GM21526 (cell line): ENCODE data around the gene P2RY2.
"Not testable (repeated sequence)": the region's sequence is repeated elsewhere in the genome, so short reads cannot be mapped to it uniquely, and the experiment has no call there.

Experiments used
- ATAC-seq: cut with Tn5 transposase; IDR thresholded peaks from one replicate; pipeline ENCODE4 v1.9.1; 2021; ENCODE audit warnings: moderate library complexity; ENCODE audit not compliant: unreplicated experiment, low FRiP score

Gene P2RY2

DNA sequence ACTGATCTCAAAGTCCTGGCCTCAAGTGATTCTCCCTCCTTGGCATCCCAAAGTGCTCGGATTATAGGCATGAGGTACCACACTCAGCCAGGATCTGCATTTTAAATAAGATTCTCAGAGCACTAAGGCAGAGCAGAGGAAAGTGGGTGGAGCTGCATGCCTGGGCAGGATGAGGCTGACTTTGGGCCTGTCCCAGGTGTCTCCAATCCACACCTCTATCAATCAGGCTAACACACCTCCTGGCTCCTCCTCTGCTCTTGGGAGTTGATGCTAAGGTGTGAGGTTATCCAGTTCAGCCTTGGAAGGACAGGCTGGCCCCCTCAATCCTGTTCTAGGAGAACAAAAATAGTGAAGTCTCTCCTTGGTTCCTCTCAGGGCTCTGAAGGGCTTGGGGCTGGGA, 30.2 kb upstream of the P2RY2 start:
- ATAC-seq, result no peak

- ATAC-seq, result no peak
These were observed 29.8 kb upstream of the P2RY2 start for GRCh38 chr11:73188301-73188700.

DNA sequence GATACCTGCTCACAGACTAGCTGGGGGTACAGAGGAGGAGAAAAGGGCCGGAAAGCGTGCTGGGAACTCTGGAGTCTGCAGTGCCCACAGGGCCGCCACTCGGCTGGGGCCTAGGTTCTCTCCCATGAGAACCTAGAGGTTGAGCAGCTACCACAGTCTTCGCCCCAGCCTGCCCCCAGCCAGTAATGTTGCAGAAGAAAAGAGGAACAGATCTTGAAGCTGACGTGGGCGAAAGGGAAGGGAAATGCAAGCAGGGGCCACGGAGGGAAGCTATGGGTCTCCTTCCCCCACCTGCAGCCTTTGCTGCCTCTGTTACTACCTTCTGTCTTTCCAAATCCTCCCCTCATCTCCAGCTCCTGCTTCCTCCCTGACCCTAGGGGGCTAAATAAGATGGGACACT, 28.8 kb upstream of the P2RY2 start:
- no peak for ATAC-seq

DNA sequence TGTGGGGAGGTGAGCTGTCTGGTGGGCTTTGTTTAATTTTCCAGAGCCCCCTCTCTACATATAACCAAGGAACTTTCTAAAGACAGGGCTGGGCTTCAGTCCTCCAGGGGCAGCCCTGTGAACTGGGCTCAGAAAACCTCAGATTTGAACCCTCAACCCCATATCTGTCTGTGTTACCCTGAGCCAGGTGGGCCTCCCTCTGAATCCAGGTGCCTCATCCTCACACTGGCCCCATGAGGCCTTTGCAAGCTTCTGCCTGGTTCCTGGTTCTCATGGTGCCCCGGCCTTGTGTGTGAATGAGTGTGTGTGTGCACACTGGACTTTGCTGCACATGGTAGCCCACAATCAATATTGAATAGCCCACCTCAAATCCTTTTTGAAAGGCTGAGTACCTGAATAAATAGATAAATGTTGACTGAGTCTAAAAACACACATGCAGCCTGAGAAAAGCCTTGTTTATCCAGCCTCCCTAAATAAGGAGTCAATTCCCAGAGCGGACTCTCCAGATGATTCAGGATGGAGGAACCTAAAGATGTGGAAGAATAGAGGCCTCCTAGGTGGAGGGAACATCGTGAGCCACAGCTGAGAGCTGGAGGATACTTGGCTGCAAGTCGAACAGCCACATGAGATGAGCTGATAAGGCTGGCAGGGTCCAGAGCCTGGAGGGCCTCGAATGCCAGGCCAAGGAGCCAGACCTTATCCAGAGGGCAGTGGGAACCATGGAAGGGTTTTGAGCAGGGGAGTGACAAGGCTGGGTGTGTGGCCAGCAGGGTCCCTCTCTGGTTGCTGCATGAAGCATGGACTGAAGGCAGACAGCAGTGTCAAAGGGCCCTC, 28.1 kb upstream of the P2RY2 start:
- no peak for ATAC-seq

GRCh38 chr11:73190557-73190885, 27.6 kb upstream of the P2RY2 start:
- no peak for ATAC-seq

- ATAC-seq, result no peak
These were observed 26.9 kb upstream of the P2RY2 start for GRCh38 chr11:73191151-73191550.

GRCh38 chr11:73192272-73192671, 25.8 kb upstream of the P2RY2 start:
- ATAC-seq, result no peak

- no peak for ATAC-seq
These were observed 24.6 kb upstream of the P2RY2 start for GRCh38 chr11:73193251-73194033.

GRCh38 chr11:73194034-73194507, 24.0 kb upstream of the P2RY2 start:
- no peak for ATAC-seq

DNA sequence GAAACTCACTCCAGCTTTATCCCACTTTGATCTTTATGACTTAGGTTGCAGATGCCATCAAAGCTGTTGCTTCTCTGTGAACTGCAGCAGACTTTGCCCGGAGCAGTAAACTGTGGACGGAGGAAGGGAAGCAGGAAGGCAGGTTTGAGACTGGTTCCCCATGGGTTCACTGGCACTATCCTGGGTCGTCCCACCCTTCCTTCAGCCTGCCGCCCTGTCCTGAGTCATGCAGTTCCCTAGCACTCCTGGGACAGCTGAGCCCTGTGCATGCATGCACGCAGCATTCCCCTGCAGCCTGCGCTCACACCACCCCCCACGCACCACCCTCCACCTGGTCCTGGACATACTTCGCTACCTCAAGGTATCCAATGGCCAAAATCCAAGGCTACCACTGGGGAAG, 23.5 kb upstream of the P2RY2 start:
- ATAC-seq, result no peak

DNA sequence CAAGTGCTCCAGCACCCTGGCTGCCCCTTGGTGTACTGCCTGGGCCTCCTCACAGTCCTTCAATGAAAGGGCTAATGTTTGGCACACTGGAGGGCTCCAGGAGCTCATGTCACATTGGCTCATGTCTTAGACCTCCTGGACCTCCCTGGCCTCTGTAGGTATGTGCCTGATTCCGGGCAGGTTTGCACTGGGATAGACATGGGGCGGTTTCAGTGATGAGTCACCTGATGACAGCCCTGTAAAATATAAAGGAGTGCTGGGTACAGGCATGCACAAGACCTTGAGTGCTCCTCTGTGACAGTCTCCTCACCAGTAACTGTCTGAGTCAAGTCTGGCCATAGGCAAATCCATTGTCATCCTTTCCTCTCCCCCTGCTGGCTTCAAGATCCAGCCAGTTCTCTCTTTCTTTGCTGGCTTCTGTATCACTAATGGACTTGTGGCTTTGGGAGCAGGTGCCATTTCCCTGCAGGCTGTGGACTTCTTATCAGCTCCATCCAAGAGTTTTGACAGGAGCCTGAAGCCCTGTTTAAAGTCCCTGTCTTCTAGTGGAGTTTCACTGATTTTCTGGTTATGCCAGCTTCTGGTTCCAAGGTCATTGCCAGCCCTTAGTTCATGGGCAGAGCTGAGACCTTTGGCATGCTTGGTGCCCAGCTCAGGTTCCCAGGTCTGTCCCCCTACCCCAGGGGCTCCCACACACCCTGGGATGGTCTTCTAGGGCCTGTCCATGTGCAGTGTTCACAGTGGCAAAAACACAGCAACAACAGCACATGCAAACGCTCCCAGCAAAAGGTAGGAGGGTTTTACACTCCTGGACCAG, 22.7 kb upstream of the P2RY2 start:
- no peak for ATAC-seq

DNA sequence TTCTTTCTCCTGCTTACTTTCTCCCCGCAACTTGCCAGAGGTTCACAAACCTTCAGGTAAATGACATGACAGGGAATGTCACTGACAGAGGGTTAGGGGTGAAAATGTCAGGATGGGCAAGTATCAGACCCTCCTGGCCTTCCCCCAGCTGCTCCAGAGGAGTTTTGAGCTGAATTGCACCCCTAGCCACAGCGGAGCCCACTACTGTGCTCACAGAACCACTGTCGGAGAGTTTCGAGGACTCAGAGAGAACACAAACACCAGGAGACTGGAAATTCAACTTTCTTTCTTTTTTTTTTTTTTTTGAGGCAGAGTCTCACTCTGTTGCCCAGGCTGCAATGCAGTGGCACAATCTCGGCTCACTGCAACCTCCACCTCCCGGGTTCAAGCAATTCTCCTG, 21.5 kb upstream of the P2RY2 start:
- no peak for ATAC-seq

DNA sequence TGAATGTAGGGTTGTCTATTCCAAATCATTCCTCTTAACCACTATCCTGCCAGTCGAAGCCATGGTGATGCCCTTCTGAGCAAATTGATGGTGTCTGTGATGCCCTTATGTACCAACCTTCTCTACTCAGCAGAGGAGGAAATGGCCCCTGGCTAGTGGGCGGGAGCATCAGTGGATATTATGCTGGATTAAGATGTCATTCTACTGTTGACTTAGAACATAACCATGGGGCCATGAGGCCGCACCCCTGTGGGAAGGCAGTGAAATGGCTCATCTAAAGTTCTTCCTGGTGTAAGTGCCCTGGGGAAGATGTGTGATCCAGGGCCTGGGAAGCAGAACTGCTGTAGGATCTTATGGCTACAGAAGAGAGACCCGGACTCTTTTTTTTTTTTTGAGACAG, 20.7 kb upstream of the P2RY2 start:
- no peak for ATAC-seq

DNA sequence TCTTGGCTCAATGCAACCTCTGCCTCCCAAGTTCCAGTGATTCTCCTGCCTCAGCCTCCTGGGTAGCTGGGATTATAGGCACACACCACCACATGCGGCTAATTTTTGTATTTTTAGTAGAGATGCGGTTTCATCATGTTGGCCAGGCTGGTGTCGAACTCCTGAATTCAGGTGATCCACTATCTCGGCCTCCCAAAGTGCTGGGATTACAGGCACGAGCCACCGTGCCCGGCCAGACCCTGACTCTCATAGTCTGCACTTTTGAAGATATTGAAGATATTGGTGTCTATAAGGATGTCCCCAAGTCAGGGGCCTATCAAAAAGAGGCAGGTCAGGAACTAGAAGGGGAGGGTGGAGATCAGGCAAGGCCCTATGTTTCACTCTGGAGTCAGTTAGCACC, 20.3 kb upstream of the P2RY2 start:
- ATAC-seq, result not testable (repeated sequence)

DNA sequence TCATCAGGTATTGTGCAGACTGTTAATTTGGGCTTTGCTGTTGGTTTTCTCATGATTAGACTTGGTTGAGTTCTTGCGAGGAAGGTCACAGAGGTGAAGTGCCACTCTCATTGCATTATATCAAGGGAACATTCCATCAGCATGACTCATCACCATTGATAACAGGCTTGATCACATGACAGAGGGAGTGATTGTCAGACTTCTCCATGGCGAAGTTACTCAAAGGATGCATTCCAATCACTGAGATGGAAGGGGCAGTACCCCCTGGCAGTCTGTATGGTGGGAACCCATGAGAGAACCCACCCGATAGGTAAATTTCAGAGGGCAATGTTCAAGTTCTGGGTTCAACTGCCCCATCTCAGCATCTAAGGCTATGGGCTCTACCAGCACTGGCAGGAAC, 19.4 kb upstream of the P2RY2 start:
- ATAC-seq, result no peak

GRCh38 chr11:73199446-73199845, 18.6 kb upstream of the P2RY2 start:
- no peak for ATAC-seq

DNA sequence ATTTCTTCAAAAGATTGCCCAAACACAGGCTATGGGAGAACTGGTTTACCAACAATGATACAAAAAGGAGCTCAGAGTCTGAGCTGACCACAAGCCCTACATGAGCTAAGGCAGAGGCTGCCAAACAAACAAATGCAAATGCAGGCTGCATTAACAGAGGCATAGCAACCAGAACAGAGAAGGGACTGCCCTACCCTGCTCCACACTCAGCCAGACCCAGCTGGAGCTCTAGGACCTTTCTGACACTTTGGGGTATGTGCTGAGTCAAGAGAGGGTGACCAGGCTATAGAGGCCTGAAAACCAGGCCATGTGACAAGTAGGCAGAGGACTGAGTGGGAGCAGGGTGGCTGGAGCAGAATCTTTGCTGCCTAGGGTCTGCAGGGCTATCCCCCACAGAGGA, 17.8 kb upstream of the P2RY2 start:
- ATAC-seq, result no peak

GRCh38 chr11:73201249-73201648, 16.8 kb upstream of the P2RY2 start:
- ATAC-seq, result no peak

DNA sequence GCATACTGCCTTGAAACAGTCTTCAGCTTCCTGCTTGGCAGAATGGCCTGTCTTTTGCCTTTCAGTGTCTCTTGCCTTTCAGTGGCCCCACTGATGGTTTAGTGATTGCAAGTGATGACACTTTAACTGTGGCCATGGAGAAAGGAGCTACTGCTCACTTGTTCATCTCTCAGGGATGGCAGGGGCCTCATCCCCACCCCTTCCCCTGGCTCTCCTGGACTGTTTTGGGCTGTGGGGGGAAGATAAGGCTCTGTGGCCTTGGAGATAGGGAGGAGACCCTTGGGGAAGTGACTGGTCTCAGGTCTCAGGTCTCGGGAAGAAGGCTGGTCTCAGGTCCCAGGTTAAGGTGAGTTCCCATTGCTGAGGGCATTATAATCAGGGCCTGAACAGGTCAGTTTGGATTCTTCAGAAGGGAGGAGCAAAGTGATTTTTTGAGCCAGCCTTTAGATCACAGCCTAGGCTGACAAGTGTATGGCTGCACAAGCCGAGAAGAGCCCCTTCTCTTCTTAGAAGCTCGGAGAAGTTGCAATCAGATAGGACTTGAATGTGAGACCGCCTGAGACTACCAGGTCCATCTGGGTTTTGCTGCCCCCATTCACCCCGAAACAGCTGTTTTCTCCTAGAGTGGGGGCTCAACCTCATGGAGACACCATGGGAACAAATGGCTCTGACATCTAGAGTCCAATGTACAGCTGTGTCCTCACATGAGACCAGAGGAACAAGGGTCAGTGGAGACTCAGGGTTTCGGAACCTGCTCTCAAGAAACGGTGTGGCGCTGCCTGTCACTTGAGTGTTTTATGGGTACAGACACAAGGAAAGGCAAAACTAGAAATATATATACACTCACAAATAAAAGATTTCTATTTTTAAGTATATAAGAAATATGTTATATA, 15.9 kb upstream of the P2RY2 start:
- no peak for ATAC-seq

DNA sequence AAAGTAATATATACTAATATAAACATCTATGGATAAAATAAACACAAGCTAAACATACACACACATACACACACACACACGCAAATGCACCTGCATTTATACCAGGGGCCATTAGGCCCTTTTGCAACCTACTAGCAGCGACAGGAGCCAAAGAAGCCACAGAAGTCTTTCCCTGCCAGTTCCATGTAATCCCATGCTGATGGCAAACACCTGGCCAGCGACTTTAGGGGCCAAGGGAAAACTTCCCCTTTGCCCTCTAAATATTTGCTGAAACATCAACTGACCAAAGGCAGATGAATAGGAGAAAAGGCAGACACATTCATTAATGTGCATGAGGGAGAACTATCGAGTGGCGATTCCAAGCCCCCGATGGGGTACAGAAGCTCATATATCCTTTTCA, 14.8 kb upstream of the P2RY2 start:
- ATAC-seq, result no peak
